ENCODE results near the gene SLC6A17. TPM values are rescaled to one million over a fixed set of nuclear protein-coding genes. Genes with fewer than 3 reads are reported as not detected.

The SLC6A17 gene
- total and polyA plus RNA-seq, 2 experiments from 2014 or later: 0.03 to 0.17 TPM

GRCh38 chr1:110183642-110184167 is 33.4 kb downstream of the SLC6A17 start:
- no peaks in the 10 kb centered on the region for H3K36me3 Mint-ChIP-seq (ENCODE audit: low read depth)
- TF ChIP-seq NANOG (IDR thresholded peaks at IDR 0.05; ENCODE audit: borderline replicate concordance) (no peak), REST (IDR thresholded peaks at IDR 0.05; ENCODE audit: unreplicated experiment) (no peak), STAT1 (IDR thresholded peaks at IDR 0.05; ENCODE audit: unreplicated experiment) (no peak), CREB1 (CRISPR knock-in tag; IDR thresholded peaks at IDR 0.05; ENCODE audit: low read depth) (no peak), ETS1 (IDR thresholded peaks at IDR 0.05) (no peak), ZNF462 (CRISPR knock-in tag; IDR thresholded peaks at IDR 0.05) (no peak), POLR2AphosphoS5 (IDR thresholded peaks at IDR 0.05; ENCODE audit: low read depth) (no peak)
- H3K27ac ChIP-seq (ENCODE audit: low read depth): no peak overlapping the region

More at GRCh38 chr1:110183642-110184167, 33.4 kb downstream of the SLC6A17 start:
- Histone ChIP-seq H3K4me3 (no peak overlapping the region), H3K9me2 (ENCODE audit: insufficient read depth) (no peaks in the 10 kb centered on the region), H3K4me1 (ENCODE audit: insufficient read depth) (no peaks in the 10 kb centered on the region), H3K36me3 (ENCODE audit: insufficient read depth) (no peaks in the 10 kb centered on the region), H2AFZ (no peak overlapping the region), H4K20me1 (replicated peaks; ENCODE audit: insufficient read depth) (no peaks in the 10 kb centered on the region), H3K79me2 (replicated peaks; ENCODE audit: insufficient read depth) (no peaks in the 10 kb centered on the region), H3K27me3 (ENCODE audit: insufficient read depth) (no peaks in the 10 kb centered on the region), H3K4me2 (no peak overlapping the region), H3F3A (replicated peaks; ENCODE audit: low read depth) (no peaks in the 10 kb centered on the region)
- Mint-ChIP-seq H3K9me3 (no peaks in the 10 kb centered on the region), H3K4me1 (peaks cover 12% of the 10 kb centered on the region; the same call in 2 of the 3 replicates), H3K27ac (no peak overlapping the region), H3K27me3 (ENCODE audit: insufficient read depth, low read depth, poor library complexity) (peaks cover 1% of the 10 kb centered on the region), H3K4me3 (no peak overlapping the region)
- ATAC-seq: no peak
- no peak for DNase-seq (ENCODE audit: low spot score)

All from GM23338 (cell line).